HFF-Myc (cell line): ENCODE data around the gene CBX2.

ENCODE experiments used
- DNase-seq: peaks from one replicate; pipeline ENCODE4 v3.0.0-alpha.2; 2011; ENCODE audit warnings: low read depth; ENCODE audit errors: extremely low read depth
- H3K4me3 ChIP-seq: replicated peaks from 2 replicates; pipeline ENCODE4 v1.5.1; 2011; ENCODE audit warnings: low read depth, mild to moderate bottlenecking, control low read depth, low read length
- TF ChIP-seq, protein P1 (sequence below): IDR thresholded peaks from 2 replicates; pipeline ENCODE4 v1.5.1; 2012; ENCODE audit warnings: mild to moderate bottlenecking, low read depth, low read length, control low read depth; ENCODE audit errors: missing control alignments

CBX2 gene

DNA sequence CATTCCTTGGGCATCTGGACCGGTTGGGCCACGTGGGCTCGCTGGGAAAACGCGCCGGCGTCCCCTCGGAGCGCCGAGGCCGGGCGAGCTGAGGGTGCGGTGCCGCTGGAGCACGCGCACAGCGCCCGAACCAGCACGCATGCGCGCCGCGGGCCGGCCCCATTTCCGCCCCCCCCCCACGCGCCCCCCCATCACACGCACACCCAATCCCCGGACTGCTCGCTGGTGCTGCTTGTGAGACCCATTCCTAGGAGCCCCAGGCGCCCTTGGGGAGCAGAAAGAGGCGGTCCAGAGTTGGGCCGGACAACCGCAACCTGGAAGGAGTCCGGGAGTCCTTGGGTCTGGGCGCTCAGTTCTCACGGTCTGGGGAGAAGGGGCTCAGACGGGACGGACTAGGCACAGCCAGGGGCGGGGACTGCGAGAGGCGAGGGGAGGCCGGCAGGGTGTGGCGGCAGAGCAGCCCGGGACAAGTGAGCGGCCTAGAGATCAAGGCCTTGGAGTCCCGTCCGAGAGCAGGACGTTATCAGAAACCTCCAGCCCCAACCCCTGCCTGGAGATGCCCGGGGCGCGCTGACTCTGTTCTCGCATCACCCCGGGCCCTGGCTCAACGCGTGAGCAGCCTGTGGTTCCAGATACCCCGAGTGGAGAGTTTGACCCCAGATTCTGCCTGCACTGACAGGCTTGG, 24.9 kb downstream of the CBX2 start:
- TF ChIP-seq, protein P1, sequence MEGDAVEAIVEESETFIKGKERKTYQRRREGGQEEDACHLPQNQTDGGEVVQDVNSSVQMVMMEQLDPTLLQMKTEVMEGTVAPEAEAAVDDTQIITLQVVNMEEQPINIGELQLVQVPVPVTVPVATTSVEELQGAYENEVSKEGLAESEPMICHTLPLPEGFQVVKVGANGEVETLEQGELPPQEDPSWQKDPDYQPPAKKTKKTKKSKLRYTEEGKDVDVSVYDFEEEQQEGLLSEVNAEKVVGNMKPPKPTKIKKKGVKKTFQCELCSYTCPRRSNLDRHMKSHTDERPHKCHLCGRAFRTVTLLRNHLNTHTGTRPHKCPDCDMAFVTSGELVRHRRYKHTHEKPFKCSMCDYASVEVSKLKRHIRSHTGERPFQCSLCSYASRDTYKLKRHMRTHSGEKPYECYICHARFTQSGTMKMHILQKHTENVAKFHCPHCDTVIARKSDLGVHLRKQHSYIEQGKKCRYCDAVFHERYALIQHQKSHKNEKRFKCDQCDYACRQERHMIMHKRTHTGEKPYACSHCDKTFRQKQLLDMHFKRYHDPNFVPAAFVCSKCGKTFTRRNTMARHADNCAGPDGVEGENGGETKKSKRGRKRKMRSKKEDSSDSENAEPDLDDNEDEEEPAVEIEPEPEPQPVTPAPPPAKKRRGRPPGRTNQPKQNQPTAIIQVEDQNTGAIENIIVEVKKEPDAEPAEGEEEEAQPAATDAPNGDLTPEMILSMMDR: no peak
- DNase-seq: no peak
- no peak overlapping the region for H3K4me3 ChIP-seq

GRCh38 chr17:79803421-79803996, 25.6 kb downstream of the CBX2 start:
- no peak overlapping the region for H3K4me3 ChIP-seq
- DNase-seq: no peak
- TF ChIP-seq, protein P1: no peak

DNA sequence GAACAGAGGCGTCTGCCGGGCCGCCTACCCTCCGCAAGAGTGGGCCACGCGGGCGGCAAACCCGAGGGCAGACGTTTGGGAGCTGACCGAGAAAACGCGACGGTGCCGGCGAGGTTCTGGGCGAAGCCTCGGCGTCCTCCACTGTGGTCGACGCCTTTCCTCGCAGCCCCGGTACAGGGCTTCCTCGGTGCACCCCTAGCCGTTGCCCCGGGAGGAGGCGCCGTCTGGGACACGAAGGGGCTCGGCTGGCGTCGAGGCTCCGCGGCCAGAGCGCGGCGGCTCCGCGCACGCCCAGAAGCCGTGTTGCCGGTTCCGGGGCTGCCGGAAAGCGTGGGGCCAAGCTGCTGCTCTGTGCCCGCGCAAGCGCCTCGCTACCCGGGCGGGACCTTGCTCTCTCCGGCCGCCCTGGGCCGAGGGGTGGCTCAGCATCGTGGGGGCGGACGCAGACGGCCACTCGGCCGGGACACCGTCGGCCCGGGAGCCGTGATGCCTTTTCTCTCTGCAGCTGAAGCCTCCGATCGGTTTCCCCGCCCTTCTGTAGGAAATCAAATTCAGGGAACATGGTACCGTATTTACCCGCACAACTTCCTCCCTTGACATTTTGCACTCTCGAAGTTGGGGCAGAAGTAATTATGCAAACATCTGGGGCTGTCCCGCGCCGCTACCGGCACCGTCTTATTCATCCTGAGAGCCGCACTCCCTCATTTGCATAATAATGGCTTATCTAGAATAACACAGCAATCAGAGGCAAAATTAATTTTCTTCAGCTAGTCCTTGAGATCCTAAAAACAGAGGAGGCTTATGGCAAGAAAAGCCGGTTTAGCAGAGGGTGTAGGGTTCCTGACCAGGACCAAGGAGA, 26.3 kb downstream of the CBX2 start:
- H3K4me3 ChIP-seq: no peak overlapping the region
- DNase-seq: no peak
- TF ChIP-seq, protein P1: no peak

- TF ChIP-seq, protein P1: no peak
- DNase-seq: no peak
- no peak overlapping the region for H3K4me3 ChIP-seq
Measured at GRCh38 chr17:79804856-79805696, 27.1 kb downstream of the CBX2 start.

DNA sequence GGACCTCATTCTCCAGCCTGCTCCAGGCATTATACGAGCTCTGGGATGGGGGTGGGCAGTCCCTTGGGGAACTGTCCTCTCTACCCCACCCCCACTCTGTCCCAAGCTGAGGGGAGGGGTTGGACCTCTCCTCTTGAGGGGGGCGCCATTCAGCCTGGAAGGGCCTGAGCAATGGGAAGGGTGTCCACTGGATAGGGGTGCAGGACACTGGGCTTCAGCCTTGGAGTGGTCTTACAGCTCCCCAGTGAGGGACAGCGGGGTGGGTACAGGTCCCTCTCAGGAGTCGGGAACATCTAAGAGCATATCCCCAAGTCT, 28.5 kb downstream of the CBX2 start:
- TF ChIP-seq, protein P1: no peak
- no peak overlapping the region for H3K4me3 ChIP-seq
- DNase-seq: no peak
